DOHH2 (cell line): ENCODE measurements around the gene WBP2.

Experiments used
- CTCF ChIP-seq: fragments of 200-600 bp; sonication (generic); IDR thresholded peaks from one replicate; pipeline ENCODE4 v1.5.1; 2014; ENCODE audit warnings: antibody characterized with exemption, mild to moderate bottlenecking, low read depth, low read length; ENCODE audit not compliant: poor library complexity, severe bottlenecking
- EZH2phosphoT487 ChIP-seq: fragments of 200-600 bp; sonication (generic); IDR thresholded peaks from 2 replicates; pipeline ENCODE4 v1.6.1; 2017; ENCODE audit warnings: borderline replicate concordance, mild to moderate bottlenecking, antibody characterized with exemption, low read length, moderate library complexity, mixed read lengths

DNA sequence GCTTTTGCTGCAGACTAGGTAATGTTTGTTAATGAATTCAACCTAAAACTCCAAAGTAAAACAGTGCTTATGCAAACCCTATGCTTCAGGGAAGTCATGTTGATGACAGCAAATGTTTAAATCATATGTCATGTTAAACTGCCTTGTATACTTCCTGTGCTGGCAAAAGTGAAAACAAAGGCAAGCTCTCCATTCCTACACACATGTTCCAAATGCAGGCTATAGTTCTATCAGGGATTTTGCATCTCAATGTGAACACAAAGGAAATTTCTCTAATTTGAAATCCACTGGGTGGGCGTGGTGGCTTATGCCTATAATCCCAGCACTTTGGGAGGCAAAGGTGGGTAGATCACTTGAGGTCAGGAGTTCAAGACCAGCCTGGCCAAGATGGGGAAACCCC is 51.3 kb downstream of the WBP2 start:
- no peak for TF ChIP-seq CTCF
- TF ChIP-seq EZH2phosphoT487, result no peak
